OCI-LY1 (cell line): Measurements from ENCODE around the gene SDK2.

ENCODE experiments used
- EZH2 ChIP-seq: fragments of 200-600 bp; sonication (generic), shearing (Covaris generic); IDR thresholded peaks from 2 replicates; pipeline ENCODE4 v1.8.0; 2017; ENCODE audit warnings: borderline replicate concordance, mixed run types, mild to moderate bottlenecking, antibody characterized with exemption, low read length, moderate library complexity, mixed read lengths
- TF ChIP-seq, protein P1 (sequence below): fragments of 200-600 bp; sonication (generic), shearing (Covaris generic); IDR thresholded peaks from 2 replicates; pipeline ENCODE4 v1.5.1; 2017; ENCODE audit warnings: mild to moderate bottlenecking, antibody characterized with exemption, low read length, moderate library complexity, mixed read lengths

DNA sequence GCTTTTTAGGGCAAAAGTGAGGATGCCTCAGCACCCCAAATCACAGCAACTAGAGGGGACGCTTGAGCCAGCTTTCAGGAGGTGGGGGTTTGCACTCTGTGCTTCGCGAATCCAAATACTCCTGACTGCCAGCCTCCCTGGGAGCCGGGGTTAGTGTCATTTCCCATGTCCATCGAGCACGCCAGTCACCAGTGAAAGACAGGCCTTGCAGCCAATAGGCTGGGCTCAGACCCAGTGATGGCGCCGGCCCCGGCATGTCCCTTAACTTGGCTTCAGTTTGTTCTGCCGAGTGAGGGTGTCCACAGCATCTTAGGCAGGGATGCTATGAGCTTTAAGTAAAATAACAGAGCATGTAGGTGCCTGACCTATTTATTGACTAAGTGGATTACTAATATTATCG lies 281.5 kb downstream of the SDK2 start:
- TF ChIP-seq, protein P1, sequence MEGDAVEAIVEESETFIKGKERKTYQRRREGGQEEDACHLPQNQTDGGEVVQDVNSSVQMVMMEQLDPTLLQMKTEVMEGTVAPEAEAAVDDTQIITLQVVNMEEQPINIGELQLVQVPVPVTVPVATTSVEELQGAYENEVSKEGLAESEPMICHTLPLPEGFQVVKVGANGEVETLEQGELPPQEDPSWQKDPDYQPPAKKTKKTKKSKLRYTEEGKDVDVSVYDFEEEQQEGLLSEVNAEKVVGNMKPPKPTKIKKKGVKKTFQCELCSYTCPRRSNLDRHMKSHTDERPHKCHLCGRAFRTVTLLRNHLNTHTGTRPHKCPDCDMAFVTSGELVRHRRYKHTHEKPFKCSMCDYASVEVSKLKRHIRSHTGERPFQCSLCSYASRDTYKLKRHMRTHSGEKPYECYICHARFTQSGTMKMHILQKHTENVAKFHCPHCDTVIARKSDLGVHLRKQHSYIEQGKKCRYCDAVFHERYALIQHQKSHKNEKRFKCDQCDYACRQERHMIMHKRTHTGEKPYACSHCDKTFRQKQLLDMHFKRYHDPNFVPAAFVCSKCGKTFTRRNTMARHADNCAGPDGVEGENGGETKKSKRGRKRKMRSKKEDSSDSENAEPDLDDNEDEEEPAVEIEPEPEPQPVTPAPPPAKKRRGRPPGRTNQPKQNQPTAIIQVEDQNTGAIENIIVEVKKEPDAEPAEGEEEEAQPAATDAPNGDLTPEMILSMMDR: no peak
- TF ChIP-seq EZH2: no peak
